Stimulated activated CD8-positive, alpha-beta memory T cell treated with anti-CD3 and anti-CD28 coated beads, Interleukin-4, amount 100 ng/mL, for 48 hours (primary cell): ENCODE data around the gene TNFSF13B.
"Not testable (repeated sequence)": the region's sequence is repeated elsewhere in the genome, so short reads cannot be mapped to it uniquely, and the experiment has no call there.

ENCODE experiments used
- DNase-seq: peaks from one replicate; pipeline ENCODE4 v3.0.0-alpha.2; 2020

Gene TNFSF13B

DNA sequence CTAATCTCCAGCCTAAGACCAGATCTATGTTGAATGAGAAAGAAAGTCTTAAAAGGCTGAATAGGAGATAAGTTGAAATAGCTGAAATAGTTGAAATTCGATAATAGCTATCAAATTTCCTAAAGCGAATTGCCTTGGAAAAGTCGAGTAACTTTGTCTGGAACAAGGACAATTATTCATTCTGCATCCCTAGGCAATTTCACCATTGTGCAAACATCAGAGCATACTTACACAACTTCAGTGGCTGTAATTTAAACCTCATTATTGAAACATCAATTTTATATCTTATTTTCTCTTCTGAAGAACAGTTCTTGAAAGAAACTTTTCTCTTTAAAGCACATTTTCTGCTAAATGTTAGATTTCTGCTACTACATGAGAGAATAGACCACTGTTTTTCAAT lies 13.6 kb downstream of the TNFSF13B start:
- no peak for DNase-seq

DNA sequence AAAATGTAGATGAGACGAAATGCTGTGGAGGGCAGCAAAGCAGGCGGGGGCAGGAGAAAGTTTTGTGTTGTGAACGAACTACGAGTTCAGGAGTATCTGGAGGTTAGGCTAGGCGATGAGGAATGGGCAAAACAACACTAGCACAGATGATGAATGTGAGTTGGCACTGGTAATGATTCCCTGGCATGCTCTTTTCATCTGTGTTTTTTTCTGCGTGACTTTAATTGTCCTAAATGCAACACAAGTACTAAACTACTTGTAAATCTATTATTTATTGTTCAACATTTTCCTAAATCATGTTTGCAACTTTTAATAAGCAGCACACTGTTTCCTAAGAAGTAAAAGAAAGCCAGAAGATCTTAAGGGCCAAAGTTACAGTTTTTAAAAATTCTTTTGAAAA lies 19.2 kb downstream of the TNFSF13B start:
- no peak for DNase-seq

DNA sequence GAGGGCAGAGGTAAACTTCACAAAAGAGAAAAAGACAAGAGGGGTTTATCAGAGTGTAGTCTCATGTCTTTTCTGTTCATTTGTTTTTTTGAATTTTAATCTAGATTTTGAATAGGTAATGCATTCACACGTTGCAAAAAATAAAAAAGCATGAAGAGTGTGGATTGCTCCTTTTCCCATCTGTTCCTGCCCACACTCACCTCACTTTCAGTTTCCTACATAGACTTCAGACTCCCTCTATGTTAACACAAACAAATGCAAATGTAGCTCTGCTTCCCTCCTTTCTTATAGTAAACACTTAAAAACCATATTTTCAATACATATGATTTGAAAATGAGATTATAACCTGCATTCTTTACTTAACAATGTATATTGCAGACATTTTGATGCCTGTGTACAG lies 20.3 kb downstream of the TNFSF13B start:
- no peak for DNase-seq

DNA sequence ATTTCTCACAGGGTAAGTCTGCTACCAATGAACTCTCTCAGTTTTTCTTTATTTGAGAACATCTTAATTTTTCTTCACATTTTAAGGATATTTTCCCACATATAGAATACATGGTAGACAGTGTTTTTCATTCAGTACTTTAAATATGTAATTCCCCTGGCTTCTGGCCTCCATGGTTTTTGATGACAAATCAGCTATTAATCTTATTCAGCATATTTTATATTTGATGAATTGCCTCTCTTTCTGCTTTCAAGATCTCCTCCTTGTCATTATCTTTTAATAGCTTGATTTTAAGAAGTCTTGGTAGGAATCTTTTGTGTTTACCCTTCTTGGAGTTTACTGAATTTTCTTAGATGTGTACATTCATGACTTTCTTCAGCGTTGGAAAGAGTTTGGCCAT lies 27.6 kb downstream of the TNFSF13B start:
- no peak for DNase-seq

DNA sequence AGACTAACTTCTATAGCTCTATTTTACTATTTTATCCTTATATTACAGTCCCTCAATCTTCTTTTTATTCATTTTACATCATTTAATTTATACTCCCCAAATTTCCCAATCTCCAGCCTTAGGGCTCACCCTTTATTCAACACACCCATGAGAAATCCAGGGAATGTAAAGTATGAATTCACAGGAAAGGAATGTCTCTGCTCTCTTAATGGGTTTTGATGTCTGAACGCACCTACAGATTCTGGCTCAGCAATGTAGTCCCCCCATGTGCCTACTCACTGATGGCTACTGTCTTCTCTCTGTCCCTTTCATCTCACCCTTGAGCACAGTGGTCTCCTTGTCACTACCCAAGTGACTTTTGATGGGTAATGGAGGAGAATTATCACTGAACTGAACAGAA lies 32.8 kb downstream of the TNFSF13B start:
- no peak for DNase-seq

DNA sequence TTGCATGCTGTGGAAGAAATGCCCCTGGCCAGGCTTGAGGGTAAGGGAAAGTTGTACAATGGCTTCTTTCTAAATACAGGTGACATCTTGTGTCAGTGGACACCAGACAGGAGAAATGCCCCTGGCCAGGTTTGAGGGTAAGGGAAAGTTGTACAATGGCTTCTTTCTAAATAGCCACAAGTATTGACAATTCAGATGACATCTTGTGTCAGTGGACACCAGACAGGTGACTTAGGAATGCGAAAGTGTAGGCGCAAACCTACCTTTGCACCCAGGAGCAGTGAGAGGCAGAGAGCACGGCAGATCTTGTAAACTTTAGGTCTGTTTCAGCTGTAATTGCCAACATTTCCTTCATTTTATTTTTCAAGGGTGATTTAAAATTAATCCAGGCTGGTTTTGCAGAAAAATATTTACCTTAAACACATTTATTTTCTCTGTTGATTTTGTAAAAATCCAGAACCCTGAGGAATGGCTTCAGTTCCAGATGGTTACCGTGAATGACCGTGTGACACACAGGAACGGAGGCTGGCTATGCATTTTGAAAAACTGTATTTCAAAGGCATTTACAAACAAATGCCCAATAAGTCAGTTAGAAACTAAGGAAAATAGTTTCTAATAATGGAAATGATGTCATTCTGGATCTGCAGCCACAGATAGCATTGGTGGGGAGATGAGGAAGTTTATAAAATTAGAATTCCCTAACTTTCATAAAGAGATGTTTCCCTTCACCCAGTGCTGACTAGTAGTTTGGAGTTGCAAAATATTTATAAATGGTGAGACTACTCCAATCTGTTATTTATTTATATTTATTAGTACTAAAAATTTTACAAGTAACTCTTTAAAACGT lies 34.9 kb downstream of the TNFSF13B start:
- DNase-seq, result no peak

DNA sequence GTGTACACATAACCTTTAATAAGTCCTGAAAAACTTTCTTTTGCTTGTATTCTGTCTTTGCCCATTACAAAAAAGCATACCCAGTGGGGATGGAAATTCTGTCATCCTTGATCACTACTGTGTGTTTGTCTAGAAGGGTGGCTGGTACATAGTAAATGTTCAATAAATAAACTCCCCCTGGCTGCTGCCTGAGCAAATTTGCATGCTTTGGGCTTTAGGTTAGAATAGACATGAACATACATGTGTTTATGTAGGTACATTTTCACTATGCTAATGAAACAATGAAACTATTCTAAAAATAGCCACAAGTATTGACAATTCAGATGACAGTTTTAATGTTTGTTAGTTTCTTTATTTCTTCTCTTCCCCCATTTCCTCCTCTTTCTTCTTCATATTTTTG lies 36.1 kb downstream of the TNFSF13B start:
- DNase-seq, result no peak

DNA sequence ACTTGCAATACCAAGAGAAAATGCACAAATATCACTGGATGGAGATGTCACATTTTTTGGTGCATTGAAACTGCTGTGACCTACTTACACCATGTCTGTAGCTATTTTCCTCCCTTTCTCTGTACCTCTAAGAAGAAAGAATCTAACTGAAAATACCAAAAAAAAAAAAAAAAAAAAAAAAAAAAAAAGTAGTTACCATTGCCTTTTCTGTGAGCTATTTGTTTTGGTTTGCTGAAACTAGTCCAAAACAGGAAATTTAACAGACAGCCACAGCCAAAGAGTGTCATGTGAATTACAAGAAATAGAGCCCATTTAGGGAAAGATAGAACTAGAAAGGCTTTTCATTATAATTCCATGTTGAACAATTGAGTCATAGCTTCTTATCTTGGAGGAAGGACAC lies 37.3 kb downstream of the TNFSF13B start:
- DNase-seq, result no peak

DNA sequence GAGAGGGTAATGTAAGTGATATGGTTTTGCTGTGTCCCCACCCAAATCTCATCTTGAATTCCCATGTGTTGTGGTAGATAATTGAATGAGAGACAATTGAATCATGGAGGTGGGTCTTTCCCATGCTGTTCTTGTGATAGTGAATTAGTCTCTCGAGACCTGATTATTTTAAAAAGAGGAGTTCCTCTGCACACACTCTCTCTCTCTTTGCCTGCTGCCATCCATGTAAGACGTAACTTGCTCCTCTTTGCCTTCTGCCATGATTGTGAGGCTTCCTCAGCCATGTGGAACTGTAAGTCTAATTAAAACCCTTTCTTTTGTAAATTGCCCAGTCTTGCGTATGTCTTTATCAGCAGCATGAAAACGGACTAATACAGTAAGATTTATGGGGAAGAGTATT lies 42.1 kb downstream of the TNFSF13B start:
- DNase-seq, result not testable (repeated sequence)

DNA sequence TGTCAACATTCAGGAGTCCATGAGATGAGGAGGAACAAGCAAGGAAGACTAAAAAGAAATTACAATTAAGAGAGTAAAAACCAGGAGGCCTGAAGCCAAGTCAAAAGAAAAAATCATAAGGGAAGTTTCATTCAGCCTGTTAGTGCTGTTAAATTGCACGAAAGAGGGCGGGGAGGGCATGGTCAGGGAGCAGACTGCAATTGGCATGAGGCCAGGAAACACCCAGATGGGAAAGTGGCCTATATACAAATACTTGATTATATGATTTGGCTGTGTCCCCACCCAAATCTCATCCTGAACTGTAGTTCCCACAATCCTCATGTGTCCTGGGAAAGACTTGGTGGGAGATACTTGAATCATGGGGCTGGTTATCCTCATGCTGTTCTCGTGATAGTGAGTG lies 43.9 kb downstream of the TNFSF13B start:
- DNase-seq, result no peak

DNA sequence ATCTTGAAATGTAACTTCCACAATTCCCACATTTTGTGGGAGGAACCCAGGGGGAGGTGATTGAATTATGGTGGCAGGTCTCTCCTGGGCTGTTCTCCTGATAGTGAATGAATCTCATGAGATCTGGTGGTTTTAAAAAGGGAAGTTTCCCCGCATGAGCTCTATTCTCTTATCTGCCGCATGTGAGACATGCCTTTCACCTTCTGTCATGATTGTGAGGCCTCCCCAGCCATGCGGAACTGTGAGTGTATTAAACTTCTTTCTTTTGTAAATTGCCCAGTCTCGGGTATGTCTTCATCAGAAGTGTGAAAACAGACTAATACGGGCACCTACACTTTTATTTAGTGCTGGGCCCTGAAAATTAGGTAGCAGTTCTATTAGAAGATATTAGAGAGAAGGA lies 45.8 kb downstream of the TNFSF13B start:
- no peak for DNase-seq

DNA sequence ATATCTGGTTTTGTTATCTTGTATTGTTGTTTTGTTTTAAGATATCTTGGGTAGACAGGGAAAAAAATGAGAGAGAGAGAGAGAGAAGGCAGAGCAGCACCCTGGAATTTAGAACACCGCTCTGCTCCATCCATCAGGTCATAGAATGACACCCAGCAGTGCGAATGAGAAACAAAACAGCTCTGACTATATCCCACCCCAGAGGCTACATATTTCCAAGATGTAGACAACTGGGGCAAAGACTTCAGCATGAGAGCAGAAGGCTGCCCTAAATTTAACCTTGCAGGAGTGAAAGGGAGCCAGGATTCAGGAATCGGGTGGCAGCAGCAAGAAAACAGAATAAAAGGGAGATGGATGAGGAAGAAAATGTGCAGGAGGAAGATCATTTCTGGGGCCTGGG lies 46.5 kb downstream of the TNFSF13B start:
- no peak for DNase-seq

DNA sequence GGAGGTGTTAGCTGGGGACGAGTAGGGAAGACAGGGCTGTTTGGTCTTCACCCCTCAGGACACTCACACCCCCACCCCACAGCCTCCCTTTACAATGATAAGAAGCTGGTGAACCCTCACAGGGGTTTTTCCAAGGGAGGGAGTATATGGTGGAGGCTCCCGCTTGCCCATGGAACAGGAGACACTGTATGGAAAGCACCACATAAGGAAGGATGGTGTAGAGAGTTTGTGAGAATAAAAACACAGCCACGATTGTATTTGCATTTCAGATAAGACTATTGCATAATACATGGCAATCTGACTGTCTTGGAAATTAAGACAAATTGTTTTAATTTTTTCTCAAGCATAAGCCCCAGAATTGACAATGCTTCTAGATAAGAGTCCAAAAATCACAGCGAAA lies 46.9 kb downstream of the TNFSF13B start:
- no peak for DNase-seq

DNA sequence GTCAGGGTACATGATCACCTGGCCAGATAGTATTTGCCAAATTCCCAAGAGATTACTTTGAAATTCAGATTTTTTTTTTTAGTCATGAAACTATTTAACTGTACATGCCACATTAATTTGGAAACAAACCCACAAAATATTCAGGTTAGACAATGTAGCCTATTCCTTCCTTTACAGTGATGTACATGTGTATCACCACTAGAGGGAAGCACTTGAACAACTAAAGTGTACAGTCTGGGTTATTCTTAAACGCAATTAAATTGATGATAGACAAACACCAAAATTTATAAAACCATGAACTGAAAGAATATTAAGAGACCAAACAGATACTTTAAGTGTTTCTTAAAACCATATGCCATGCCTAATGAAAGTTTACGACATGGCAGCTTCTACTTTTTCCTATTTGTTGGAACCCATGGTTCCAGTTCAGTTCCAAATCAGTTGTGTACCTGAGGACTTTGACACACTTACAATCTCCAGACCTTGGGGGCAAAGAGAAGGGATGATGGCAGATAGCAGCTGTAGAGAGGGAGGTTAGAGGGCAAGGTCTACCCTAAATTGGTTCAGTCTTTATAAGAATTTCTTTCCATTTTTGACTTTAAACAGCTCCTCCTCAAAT lies 52.8 kb downstream of the TNFSF13B start:
- DNase-seq, result no peak

DNA sequence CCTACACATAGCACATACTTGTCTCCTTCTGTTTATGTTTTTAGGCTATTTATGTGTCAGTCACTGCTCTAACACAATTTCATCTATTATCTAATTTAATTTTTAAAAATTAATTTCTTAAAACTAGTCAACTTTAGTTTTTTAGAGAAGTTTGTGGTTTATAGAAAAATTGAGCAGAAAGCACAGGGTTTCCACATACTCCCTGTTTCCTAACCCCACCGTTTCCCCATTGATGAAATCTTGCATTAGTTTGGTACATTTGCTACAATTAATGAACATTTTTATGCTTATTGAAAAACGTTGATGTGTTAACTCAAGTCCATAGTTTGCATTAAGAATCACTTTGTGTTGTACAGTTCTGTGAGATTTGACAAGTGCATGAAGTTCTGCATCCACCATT lies 53.5 kb downstream of the TNFSF13B start:
- DNase-seq, result no peak

DNA sequence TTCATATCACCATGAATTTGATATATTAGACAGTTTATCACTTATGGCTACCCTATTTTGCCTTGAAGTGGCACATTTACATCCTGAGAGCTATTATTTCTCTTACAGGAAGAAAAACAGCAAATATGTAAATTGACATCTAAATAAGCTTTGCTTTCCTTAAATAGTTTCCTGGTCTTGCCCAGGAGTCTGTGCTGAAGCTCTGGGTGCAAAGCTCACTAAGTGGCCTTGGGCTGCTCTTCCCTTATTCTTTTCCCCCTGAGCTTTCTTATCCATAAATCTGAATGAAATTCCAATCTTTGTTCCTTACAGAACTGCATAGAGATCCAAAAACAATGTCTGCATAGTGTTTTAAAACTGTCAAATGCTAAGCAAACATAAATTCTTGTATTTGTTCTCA lies 56.3 kb downstream of the TNFSF13B start:
- no peak for DNase-seq

DNA sequence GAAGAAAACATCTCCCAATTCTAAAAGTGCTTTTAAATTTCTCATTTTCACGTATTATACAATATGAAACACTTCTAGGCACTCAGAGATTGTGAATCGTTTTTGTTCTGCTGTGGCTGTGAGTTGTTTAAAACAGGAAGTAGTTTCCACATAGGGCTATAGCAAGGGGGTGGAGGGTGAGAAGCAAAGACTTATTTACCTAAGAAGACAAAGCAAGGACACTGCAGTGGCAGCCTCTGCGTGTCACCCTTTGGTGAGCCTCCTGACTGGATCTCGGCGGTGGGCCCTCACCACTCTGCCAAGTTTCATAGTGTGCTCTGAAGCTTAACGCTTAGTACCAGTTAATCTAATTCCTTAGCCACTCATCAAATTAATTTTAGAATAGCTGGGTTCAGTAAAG lies 56.8 kb downstream of the TNFSF13B start:
- no peak for DNase-seq

DNA sequence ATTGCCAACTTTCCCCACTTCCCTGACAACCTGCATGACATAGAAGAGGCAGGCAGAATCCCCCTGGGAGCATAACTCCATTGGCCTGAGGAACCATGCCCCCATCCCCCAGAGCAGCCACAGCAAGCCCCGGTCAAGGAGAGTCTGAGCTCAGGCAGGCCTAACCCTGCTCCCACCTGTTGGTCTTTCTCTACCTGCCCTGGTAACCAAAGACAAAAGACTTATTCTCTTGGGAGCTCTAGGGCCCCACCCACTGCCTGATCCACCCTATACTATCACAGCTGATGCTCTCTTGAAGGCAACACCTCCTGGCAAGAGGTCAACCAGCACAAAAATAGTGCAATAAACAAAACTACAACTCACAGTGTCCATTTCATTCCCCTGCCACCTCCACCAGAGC lies 59.3 kb downstream of the TNFSF13B start:
- no peak for DNase-seq

DNA sequence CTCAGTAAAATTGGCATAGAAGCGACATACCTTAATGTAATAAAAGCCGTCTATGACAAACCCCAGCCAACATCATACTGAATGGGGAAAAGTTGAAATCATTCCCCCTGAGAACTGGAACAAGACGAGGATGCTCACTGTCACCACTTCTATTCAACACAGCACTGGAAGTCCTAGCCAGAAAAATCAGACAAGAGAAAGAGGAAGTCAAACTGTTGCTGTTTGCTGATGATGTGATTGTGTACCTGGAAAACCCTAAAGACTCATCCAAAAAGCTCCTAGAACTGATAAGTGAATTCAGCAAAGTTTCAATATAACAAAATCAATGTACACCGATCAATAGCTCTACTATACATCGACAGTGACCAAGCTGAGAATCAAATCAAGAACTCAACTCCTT lies 63.3 kb downstream of the TNFSF13B start:
- no peak for DNase-seq

DNA sequence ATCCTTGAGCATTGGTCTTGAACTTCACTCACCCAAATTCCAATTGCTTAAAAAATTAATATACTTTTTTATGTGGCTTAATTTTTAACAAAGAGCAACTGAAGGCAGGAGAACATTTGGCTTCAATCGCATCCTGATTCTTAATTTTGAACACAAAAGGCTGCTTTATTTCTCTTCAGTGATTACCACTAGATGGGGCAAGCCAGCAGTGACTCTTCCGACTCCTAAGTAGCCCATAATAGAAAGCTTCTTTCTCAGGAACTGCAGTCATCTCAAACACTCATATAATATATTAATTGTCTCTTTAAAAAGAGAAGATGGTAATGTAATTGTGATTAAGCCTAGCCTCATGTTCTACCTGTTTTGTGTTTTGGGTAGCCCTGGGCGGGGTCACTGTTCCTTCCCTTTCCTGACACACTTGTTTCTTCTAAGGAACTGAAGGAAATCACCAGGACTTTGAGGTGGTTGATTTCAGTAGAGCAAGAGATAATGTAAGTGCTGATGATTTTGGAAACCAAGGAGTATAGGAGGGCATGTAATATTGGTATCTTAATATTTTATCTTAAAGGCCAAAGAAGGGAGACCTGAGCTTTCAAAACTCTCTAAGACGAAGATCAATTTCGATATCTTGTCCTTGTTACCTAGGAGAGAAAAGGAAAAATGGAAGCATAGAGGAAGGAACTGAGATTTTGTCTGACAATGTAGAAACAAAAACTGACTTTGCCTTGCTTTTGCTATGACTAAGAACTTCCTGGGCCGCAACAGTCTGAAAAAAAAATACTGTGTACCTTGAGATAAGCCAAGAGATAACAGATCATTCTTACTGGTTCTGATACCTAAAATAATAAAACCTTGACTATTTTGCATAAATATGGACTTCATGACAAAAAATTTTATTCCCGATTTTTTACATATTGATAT lies 73.1 kb downstream of the TNFSF13B start:
- DNase-seq, result no peak

DNA sequence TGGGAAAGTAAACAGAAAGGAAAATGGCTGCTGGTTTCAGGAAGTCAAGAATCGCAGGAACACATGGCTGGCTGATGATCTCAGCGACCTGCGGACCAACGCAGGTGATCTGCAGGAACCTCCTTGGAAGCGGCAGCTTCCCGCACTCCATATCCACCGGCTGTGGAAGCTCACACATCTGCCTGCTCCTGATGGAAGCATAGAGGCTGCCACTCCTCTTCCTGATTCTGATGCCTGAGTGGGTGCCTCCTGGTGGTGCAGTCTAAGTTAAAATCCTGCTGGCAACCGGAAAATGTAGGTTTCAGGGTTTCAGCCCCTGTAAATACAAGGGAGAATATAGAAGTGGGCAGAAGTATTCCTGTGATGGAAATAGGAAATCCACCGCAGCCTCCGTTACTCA lies 75.5 kb downstream of the TNFSF13B start:
- no peak for DNase-seq

DNA sequence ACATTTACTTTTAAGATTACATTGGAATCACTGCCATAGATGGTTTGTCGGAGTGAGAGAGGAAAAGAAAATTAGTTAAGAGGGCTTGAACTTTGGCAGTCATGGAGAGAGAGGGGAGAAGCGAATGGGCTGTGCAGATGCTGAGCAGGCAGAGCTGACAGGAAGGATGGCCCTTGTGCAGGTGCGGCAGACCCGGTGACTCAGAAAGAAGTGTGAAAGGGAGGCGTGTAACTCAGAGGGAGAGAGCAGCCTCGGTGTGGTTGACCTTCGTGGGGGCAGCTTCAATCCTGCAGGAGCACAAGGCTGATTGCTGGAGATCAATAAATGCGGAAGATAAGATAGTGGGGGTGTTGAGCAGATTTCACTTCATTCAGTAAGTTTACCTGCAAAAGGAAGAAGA lies 76.9 kb downstream of the TNFSF13B start:
- DNase-seq, result no peak

DNA sequence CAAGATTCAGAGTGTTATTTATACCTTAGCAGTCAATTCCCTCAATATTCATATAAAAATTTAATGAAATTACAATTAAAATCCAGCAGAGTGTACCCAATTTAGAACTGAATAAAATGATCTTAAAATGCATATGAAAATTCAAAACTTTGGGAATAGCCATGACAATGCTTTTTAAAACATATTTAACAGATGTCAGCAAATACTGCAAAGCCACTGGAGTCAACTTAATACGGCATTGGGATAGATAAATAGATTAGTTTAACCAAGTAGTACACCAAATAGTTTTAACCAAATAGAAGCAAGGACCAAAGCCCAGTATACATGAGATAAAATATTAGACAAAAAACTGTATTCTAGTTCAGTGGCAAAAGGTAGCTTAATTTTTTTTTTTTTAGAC lies 79.8 kb downstream of the TNFSF13B start:
- DNase-seq, result no peak

DNA sequence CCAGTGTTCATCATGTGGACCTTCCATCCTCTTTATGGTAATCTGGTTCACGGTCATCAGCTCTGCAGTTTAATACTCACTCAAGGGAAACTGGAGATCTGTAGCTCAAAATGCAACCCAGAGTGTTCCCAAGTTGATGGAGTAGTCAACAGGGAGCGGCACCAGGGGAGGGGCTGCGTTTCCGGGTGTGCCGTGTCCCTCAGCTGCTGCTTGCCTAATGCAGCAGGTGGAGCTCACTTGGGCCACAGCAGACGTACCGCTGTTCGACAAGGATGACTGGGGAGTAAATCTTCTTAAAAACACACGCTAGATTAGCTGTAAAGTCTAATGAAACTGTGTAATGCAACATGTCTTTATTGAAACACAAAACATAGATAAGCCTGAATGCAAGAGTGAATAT lies 81.1 kb downstream of the TNFSF13B start:
- no peak for DNase-seq
